Measurements from ENCODE around the gene PLXNB3.

- TF ChIP-seq, protein P1, sequence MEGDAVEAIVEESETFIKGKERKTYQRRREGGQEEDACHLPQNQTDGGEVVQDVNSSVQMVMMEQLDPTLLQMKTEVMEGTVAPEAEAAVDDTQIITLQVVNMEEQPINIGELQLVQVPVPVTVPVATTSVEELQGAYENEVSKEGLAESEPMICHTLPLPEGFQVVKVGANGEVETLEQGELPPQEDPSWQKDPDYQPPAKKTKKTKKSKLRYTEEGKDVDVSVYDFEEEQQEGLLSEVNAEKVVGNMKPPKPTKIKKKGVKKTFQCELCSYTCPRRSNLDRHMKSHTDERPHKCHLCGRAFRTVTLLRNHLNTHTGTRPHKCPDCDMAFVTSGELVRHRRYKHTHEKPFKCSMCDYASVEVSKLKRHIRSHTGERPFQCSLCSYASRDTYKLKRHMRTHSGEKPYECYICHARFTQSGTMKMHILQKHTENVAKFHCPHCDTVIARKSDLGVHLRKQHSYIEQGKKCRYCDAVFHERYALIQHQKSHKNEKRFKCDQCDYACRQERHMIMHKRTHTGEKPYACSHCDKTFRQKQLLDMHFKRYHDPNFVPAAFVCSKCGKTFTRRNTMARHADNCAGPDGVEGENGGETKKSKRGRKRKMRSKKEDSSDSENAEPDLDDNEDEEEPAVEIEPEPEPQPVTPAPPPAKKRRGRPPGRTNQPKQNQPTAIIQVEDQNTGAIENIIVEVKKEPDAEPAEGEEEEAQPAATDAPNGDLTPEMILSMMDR (IDR thresholded peaks at IDR 0.05): no peak
- no peak for TF ChIP-seq AFF4 (CRISPR knock-in tag; IDR thresholded peaks at IDR 0.05; ENCODE audit: borderline replicate concordance)
These were observed 11.5 kb downstream of the PLXNB3 start for GRCh38 chrX:153775293-153776119.

All from WTC11 (cell line).